GM21825 (cell line): ENCODE measurements around the gene ZIC5.

Source experiments
- ATAC-seq: cut with Tn5 transposase; IDR thresholded peaks from one replicate; pipeline ENCODE4 v1.9.1; 2021; ENCODE audit warnings: mild to moderate bottlenecking, moderate library complexity; ENCODE audit not compliant: unreplicated experiment

ZIC5 gene

DNA sequence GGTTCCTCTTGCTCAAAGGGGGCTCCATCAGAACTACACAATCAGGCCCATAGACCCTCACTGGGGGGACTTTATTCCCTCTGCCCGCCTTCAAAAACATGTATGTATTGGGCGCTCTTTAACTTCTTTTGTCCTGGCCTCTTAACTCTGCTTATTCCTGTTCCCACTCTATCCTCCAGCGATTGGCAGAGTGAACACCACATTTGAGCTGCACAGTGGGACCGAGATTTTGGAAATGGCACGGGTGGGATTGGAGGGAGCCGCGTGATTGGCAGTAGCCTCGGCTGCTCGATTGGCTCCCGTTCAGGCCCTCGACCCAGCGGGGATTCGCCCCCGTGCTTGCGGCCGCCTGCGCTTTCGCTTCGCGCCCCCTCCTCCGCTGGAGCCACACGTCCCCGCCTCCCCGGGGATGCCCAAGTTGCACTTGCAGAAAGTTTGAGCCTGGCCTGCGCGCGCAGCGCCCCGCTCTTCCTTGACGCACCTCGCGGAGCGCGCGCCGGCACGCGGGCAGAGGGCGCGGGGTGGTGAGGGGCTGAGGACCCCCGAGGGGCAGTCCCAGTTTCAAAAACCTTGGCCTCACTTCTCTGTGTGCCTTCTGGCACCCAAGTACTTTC lies at the start of gene ZIC5:
ZIC5 (minus strand) TSS at position 192 of the 614 bp plus-strand sequence; CDS start at position 28, 164 bp downstream.
- no peak for ATAC-seq

DNA sequence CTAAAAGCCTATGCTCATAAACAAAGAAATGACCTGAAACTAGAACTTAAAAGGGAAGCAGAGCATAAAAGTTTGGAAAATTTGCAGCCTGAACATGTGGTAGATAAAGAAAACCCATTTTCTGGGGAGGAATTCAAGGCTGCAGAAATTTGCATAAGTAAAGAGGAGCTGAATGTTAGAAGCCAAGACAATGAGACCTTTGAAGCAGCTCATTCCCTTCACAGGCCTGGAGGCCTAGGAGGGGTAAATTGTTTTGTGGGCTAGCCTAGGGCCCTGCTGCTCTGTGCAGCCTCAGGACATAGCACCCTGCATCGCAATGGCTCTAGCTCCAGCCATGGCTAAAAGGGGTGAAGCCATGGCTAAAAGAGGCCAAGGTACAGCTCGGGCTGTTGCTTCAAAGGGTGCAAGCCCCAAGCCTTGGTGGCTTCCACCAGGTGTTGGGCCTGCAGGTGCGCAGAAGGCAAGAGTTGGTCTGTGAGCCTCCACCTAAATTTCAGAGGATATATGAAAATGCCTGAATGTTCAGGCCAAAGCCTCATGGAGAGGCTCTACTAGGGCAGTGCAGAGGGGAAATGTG lies 48.3 kb upstream of the ZIC5 start:
- ATAC-seq: no peak

DNA sequence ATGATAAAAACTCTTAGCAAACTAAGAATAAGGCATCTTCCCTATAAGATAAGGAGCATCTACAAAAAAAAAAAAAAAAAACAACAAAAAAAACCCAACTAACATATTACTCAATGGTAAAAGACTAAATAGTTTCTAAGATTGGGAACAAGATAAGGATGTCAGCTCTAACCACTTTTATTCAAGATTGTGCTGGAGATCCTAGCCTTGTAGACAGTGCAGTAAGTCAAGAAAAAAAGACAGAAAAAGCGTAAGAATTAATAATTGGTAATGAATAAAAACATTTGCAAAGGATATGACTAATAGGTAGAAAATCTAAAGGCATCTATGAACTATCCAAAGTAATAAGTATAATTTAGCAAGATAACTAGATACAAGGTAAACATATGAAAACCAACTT lies 43.1 kb upstream of the ZIC5 start:
- ATAC-seq: no peak

DNA sequence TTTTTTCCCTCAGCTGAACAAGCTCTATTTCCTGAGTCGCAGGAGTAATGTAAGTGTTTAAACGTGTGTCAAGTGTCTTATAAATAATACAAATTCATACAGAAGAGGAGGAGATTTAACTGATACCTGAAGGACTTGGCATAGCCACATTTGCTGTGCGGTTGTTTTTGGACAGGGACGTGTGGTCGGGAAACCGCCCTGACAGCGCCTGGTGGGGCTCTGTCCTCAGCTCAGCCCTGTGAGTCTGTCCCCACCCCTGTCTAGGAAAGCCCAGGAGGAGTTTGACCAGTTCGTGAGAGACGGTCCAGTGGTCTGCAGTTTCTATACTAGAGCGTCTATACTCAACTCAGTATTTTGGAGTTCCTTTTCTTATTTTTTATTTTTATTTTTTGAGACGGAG lies 26.7 kb upstream of the ZIC5 start:
- ATAC-seq: no peak

DNA sequence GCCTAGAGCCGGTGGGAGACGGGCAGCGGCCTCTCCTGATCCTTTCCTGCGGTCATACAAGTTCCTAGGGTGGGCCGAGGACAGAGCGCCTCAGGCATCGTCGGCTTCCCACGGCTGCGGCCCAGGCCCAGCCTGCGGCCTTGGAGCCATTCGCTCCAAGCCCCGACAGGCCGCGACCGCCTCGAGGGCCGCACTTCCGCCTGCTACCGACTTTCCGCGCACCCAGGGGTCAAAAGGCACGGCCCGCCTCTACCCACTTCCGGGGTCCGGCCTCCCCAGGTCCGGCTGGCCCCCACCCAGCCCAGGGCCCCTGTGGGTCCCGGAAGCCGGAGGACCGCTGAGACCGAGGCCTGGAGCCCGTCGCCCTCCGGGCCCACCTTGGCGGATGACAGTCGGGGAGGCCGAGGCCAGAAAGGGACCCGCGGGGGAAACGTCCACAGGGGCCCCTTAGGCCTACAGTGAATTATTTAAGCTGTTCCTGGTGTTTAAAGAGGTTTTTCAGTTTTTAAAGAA lies 26.2 kb upstream of the ZIC5 start:
- ATAC-seq: no peak

DNA sequence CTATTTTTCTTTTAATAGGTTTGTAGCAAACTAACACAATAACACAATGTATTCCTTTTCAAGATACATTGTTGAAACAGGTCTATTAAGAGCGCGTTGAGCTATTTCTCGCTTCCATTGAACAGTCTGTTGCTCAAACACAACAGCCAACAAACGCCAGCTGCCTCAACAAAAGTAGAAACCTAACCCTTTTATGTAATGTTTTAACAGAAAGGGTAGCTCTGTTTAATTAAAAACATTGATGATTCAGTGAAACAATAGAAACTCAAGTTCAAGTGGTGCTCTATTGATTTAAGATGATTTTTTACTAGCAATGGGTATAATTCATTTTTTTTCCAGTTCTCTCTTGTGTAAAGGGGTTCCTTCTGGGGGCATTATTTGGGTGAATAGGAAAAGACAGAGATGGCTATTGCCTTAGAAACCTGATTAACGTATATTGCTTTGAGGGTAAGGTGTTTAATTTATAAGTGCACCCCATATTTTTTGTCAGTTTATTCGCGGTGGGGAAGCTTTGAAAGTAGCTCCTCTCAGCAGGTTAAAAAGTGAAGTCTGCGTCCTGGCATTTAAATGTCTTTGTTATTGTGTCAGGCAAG lies 24.9 kb upstream of the ZIC5 start:
- no peak for ATAC-seq

DNA sequence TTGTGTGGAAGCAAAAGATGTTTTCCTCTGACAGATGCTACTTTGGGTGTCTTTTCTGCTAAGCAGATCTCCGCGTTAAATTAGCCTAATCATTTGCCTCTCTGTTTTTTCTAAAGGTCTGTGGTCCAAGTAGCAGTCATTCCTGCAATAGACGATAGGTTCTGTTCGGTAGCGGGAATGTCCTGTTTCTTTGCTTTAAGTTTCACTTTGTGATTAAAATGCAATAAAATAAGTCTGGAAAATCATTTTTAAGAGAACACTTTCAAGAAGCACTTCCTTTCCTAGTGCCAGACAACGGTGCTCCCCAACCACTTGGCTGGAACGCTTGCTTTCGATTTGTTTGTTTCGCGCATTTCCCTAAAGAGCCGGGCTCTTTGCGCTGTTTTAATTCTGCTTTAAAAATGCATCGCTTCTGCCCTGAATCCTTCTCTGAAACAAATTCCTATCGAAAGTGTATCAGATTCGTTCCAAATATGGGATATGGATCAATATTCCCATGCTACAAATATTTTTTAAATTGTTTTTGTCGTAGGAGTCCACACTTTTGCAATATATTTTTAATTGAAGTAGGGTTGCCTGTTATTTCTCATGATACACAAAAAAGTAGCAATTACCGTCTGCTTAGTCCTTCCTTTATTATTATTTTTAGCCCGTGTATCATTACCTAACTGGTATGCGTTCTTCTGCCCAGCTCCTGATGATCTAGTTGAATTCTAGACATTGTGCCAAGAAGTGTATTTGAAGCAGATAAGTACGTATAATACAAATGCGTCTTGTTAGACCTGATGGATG lies 24.2 kb upstream of the ZIC5 start:
- ATAC-seq: no peak

DNA sequence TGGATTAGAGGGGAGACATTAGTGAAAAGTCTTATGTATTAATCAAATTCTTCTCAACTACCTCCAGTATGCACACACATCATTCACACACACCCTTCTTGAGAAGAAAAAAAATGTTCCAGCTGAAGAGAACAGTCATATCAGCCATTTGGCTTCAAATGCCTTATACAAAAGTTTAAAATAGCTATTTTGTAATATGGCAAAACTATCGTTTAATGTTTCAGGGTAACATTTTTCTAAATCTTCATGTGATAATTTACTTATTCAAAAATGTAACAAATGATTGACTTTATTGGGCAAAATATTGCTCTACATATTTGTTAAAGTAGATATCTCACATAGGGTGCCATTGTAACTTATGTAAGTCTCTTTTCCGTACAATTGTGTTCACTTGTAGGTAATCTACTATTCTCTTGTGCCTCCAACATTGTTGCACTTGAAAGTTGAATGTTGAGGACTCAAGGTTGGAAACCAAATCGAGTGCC lies 23.6 kb upstream of the ZIC5 start:
- ATAC-seq: no peak

DNA sequence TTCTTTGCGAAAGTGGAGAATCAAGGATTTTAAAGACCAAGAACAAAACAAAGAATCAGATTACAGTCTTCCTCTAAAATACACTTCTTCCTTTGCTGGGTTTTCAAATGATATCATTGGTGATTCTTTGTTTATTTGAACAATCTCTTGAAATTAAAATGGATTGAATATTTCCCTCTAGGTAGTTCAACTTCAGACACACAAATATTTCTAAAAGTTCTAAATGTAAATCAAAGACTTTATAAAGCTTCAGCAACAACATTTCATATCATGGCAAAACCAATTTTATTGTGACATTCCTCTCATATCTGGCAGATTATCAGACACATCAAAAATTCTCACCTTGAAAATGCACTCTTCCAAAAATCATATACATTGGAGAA lies 23.1 kb upstream of the ZIC5 start:
- ATAC-seq: no peak

DNA sequence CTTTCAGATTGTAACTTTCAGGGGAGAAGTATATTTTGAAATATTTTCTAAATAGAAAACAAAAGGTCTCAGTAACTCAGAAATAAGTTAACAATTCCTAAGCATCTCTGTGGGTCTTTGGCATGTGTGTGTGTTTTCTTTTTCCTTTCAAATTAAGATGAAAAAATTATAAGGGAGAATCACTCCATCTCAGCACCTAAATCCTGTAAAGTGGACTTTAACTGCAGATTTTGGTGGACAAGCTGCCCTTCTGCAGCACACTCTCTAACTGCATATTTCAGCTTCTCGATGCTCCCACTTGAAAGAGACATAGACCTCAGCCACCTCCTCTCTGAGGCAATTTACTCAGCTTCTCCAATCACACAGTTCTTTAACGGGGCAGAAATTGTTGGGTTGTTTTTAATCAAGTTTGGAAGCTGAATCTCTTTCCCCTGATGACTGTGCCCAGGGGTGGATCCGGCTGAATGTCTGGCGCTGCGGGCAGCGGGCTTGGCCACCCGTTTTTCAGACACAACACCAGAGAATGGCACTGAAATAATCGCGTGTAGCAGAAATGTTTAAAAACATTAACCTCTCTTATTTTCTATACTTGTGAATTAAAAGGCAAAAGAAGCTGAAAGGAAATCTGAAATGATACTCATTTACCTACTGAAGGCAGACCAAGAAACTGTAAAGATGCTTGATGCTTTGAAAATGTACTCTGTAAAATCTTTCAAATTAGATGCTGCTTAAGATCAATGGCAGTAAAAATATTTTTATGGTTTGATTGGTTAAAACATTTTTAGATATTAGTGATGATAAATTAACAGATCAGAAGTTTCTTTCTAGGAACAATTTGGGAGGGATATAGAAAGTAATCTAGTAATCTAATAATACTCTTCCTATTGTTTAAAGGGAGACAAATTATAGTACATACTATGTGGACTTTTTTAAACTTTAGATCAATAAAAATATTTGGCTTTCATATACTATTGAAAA lies 22.4 kb upstream of the ZIC5 start:
- ATAC-seq: no peak

DNA sequence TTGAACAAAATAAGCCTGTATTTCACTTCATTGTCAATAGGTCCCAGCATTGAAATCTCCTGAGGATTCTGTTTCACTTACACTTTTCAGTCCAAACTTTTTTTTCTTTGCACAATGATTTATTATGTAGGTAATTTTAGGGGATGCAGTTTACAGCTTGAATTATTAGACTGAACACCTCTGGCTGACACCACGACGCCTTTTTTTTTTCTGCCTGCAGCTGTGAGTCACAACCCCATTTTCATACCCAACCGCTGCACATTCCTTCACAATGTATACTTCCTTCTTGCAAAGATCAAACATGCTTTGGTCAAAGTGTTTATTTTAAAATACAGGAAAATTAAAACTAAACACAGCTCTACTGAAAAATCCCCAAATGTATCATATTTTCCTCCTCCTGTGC lies 21.4 kb upstream of the ZIC5 start:
- no peak for ATAC-seq

DNA sequence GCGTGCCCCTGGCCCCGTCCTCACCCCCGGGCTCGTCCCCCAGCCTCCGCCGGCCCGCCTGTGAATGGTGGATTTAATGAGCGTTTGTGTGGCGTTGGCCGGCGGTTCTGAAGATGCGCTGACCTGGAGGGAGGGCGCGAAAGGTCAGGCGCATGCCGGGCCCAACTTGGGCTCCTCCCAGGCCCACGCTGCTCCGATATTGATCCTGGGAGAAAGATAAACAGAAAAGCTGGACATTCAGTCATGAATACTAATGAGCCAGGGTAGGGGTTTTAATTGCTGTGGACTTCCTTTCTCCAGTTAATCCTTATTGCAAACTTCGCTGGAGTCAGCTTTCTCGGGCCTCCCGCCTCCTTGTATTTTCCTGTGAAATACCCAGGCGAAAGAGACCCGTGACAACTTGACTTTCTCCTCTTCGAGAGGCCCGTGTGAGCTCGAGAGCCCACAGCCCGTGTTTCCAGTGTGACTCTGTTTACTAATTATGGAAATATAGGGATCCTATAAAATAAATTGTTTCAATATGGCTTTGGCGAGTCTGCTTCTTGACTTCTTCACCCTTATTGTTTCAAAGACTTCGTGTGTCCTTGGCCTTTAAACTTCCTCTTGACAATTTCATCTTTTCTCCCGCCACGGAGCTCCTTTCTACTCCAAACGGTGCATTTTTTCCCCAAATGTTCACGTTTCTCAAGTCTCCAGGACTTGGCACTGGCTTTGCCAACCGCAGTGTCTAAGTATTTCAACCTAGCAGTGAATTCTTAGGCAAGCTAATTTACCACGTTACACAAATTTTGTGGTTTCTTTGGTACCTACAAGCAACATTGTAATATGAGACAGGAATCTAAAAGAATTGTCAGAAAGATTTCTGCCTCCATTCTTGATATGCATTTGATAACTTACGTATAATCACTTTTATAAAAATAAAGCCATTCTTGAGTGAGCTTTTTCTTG lies 20.5 kb upstream of the ZIC5 start:
- ATAC-seq: no peak

DNA sequence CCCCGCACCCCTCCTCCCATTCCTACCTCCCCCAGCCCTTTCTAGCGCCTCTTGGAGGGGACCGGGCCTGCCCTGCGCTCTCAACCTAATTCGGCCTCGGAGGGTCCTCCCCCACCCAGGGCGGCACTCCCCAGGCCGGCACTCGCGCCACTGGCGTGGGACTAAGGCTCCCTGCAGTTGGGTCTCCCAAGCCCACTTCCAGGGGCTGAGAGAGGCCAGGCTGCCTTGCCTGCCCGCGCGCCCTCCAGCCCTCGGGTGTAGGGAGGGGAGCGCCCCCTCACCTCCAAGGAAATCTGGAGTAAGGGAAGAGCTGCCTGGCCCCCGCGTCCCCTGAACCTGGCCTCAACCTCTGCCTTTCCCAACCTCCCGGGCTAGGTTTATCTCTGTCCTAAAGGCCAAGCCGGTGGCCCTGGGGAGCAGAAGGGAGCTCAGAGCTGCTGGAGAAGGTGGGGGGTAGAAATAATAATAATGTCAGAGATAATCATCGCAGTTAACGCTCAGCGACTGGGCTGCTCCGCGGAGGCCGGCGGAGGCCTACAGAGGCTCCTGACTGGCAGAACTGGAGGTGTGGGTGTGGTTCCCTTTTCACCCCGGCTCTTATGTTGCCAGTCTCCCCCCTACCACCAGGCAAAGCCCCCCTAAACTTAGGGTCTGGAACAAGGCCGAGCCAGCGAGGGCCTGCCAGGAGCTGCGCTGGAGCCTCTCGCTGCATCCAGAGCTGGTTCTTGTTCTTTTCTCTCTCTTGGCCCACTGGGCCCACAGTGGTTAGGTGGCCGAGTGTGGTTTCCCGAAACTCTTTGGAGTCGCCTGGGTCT lies 19.7 kb upstream of the ZIC5 start:
- no peak for ATAC-seq

DNA sequence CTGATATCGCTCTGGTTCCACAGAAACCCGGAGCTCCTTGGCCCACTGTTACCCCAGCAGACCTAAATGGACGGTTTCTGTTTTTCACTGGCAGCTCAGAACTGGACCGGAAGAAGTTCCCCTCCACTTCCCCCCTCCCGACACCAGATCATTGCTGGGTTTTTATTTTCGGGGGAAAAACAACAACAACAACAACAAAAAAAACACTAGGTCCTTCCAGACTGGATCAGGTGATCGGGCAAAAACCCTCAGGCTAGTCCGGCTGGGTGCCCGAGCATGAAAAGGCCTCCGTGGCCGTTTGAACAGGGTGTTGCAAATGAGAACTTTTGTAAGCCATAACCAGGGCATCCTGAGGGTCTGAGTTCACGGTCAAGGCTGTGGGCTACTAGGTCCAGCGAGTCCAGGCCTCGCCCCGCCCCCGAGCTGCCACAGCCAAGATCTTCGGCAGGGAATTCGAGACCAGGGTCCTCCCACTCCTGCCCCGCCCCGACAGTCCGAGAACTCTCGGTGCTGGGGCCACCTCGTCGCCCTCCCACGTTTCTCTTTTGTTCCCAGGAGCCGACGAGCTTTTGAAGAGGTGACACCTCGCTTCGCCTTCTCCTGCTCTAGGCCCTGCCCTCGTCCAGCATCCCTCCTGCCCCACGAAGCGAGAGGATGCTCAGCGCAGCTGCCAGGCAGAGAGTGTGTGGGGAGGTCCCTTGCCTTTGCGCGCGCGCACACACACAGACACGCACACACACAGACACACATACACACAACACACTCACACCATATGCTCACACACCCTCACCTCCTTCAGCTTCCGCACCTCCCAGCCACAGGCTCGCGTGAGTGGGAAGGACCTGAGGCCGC lies 18.8 kb upstream of the ZIC5 start:
- ATAC-seq: no peak

DNA sequence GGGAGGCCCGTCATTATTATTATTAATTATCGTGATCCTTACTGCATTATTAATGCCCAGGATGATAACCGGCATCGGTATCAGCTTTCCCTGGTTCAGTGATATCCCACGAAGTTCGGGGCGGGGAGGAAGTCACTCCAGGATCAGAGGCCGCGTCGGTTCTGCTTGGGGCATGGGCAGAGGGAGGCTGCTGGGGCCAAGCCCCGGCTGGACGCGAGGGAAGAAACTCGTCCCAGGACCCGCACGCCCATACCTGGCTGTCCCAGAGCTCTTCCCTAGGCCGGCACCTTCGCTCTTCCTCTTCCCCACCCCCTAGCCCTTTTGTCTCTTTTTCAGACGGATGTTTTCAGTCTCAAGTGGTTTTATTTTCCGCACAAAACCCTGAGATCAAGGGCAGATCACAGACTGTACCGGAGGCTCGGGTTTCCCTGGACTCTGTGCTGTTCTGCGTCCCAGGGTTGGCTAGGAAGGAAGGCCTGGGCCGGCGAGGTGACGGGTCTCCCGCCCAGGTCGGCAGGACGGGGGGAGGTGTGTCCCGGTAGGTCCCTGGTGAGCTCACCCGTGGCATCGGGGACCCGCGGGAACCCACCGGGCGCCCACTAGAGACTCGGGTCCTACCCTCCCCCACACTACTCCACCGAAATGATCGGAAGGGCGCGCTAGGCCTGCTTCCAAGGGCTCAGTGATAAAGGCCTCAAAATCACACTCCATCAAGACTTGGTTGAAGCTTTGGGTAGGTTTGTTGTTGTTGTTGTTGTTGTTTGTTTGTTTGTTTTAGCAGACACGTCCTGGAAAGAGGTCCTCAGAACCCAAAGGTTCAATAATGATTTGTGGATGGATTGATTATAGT lies 17.9 kb upstream of the ZIC5 start:
- ATAC-seq: no peak

DNA sequence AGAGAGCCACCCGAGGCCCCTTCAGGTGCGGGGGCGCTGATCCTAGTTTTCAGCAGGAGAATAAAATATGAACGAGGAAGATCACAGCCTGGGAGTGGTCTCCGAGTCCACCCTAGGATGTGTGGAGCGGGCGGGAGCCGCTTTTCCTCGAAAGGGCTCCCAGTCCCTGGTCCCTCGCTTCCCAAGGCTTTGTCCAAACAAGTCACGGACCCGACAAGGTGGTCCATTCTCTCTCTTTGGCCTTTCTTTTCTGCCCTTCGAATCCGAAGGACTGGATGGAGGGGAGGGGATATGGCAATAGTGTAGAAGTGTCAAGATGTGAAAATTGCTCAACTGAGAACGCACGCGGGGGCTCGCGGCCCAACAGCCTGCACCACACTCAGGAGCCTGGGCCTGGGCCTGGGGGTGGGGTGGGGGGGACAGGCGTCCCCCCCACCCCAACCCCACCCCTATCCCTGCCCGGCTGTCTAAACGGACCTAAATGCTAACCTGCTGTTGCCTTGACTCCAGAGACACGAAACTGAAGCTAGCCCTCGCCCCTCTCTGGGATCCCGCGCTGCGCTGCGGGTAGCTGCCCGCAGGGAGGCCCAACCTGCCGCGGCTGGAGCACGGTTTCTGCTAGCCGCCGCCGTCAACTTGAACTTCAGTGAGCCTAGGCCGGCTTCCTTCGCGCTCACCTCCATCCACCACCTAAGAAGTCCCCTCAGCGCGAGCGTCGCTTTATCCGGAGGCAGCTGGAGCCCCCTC lies 17.1 kb upstream of the ZIC5 start:
- no peak for ATAC-seq
